K562 (cell line): ENCODE measurements around the gene TMC8. TPM values are rescaled to one million over a fixed set of nuclear protein-coding genes. Genes with fewer than 3 reads are reported as not detected.

Experiments
- ARID3A ChIP-seq: IDR thresholded peaks from 2 replicates; pipeline ENCODE4 v1.6.1; 2012; ENCODE audit warnings: low read depth, low read length, improper control_type of control experiment, borderline replicate concordance
- ARID3B ChIP-seq: fragments of 250-450 bp; sonication (Bioruptor Pico); IDR thresholded peaks from 2 replicates; pipeline ENCODE4 v1.4.0; 2020; ENCODE audit warnings: borderline replicate concordance
- CBX1 ChIP-seq: sonication (generic); IDR thresholded peaks from 2 replicates; pipeline ENCODE4 v1.6.1; 2016; ENCODE audit warnings: antibody characterized with exemption, low read depth, mild to moderate bottlenecking
- CBX5 ChIP-seq: IDR thresholded peaks from 2 replicates; pipeline ENCODE4 v1.6.1; 2014; ENCODE audit warnings: low read depth, borderline replicate concordance
- CCNT2 ChIP-seq: IDR thresholded peaks from 2 replicates; pipeline ENCODE4 v1.6.1; 2011; ENCODE audit warnings: borderline replicate concordance, low read depth, mild to moderate bottlenecking, moderate library complexity, mixed read lengths, low read length; ENCODE audit not compliant: insufficient read length; ENCODE audit errors: extremely low read depth
- DPF2 ChIP-seq: fragments of 450-650 bp; IDR thresholded peaks from 2 replicates; pipeline ENCODE4 v1.6.1; 2016
- ESRRA ChIP-seq: fragments of 450-650 bp; IDR thresholded peaks from 2 replicates; pipeline ENCODE4 v1.6.1; 2014; ENCODE audit warnings: low read depth, mild to moderate bottlenecking, moderate library complexity, borderline replicate concordance
- FOXA3 ChIP-seq, 2 experiments: fragments of 450-650 bp in 1 of 2; sonication (generic) in 1 of 2; formaldehyde crosslinking; IDR thresholded peaks in 1 of 2; conservative IDR thresholded peaks in 1 of 2; 2 replicates each; pipeline versions ENCODE4 v1.4.0 to v1.8.0; 2020 to 2022; ENCODE audit warnings: mild to moderate bottlenecking in 2 of 2, missing genetic modification reagents in 1 of 2
- GABPB2 ChIP-seq: fragments of 250-450 bp; sonication (Bioruptor Pico); conservative IDR thresholded peaks from 2 replicates; pipeline ENCODE4 v1.5.1; 2021; ENCODE audit warnings: mild to moderate bottlenecking
- KLF16 ChIP-seq: IDR thresholded peaks from 2 replicates; pipeline ENCODE4 v1.6.1; 2016; ENCODE audit warnings: antibody characterized with exemption
- MBD2 ChIP-seq: sonication (generic); IDR thresholded peaks from 2 replicates; pipeline ENCODE4 v1.6.1; 2016; ENCODE audit warnings: low read depth, borderline replicate concordance
- NCOA1 ChIP-seq: fragments of 450-650 bp; IDR thresholded peaks from 2 replicates; pipeline ENCODE4 v1.6.1; 2016; ENCODE audit warnings: low read depth
- NFIC ChIP-seq: fragments of 450-650 bp; IDR thresholded peaks from 2 replicates; pipeline ENCODE4 v1.6.1; 2017; ENCODE audit warnings: mild to moderate bottlenecking, inconsistent platforms
- PHF8 ChIP-seq: fragments of 200-600 bp; sonication (generic); IDR thresholded peaks from 2 replicates; pipeline ENCODE4 v1.6.1; 2012; ENCODE audit warnings: mixed run types, mild to moderate bottlenecking, inconsistent platforms, low read length, moderate library complexity, borderline replicate concordance
- POLR2AphosphoS2 ChIP-seq: IDR thresholded peaks from 2 replicates; pipeline ENCODE4 v1.6.1; 2012; ENCODE audit warnings: low read length, improper control_type of control experiment
- RNF2 ChIP-seq: sonication (generic); IDR thresholded peaks from 2 replicates; pipeline ENCODE4 v1.6.1; 2016
- SMARCA4 ChIP-seq: fragments of 450-650 bp; IDR thresholded peaks from 2 replicates; pipeline ENCODE4 v1.6.1; 2016
- SOX6 ChIP-seq: fragments of 450-650 bp; IDR thresholded peaks from 2 replicates; pipeline ENCODE4 v1.6.1; 2014; ENCODE audit warnings: mild to moderate bottlenecking
- WHSC1 ChIP-seq: IDR thresholded peaks from one replicate; pipeline ENCODE4 v1.6.1; 2012; ENCODE audit warnings: low read length, control low read depth, inconsistent platforms
- ZKSCAN8 ChIP-seq: fragments of 200-800 bp; sonication (Bioruptor generic); IDR thresholded peaks from 2 replicates; pipeline ENCODE4 v1.6.1; 2016; ENCODE audit warnings: missing genetic modification characterization, missing compliant biosample characterization
- ZNF586 ChIP-seq: fragments of 450-650 bp; formaldehyde crosslinking; conservative IDR thresholded peaks from 2 replicates; pipeline ENCODE4 v1.4.0; 2020; ENCODE audit warnings: mild to moderate bottlenecking, moderate library complexity
- ZNF655 ChIP-seq: fragments of 250-450 bp; sonication (Bioruptor Pico); IDR thresholded peaks from 2 replicates; pipeline ENCODE4 v1.5.0; 2021
- ZSCAN29 ChIP-seq: fragments of 450-650 bp; IDR thresholded peaks from 2 replicates; pipeline ENCODE4 v1.6.1; 2017
- polyA plus RNA-seq, 8 experiments: library from polyadenylated mRNA; depleted of rRNA in 4 of 8; stranded (reverse) in 5 of 8; unstranded in 3 of 8; fragments of >200 nt; fragmentation: Nextera tagmentation in 2 of 8; fragmentation: Illumina TruSeq in 1 of 8; extraction: Ambion mirVana in 2 of 8; extraction: Trizol in 1 of 8; gene quantifications; 2 replicates each; pipeline versions ENCODE4 v1.2.1 to v1.2.3, GENCODE V29; 2011 to 2014; ENCODE audit warnings: inconsistent platforms in 1 of 8, missing spikeins in 1 of 8
- total RNA-seq, 7 experiments: library from RNA; depleted of rRNA in 6 of 7; stranded (reverse); fragments of >200 nt in 6 of 7; fragmentation: Illumina TruSeq in 2 of 7; extraction: Trizol in 2 of 7; gene quantifications; 2 replicates each; pipeline versions ENCODE4 v1.2.1 to v1.2.3, GENCODE V29; 2011 to 2021; ENCODE audit warnings: low replicate concordance in 1 of 7
- TF ChIP-seq, protein P1 (sequence below), 2 experiments: fragments of 450-650 bp; conservative IDR thresholded peaks; 2 replicates each; pipeline ENCODE4 v1.6.1; 2017; ENCODE audit warnings: mild to moderate bottlenecking in 2 of 2, moderate library complexity in 2 of 2

Gene TMC8
- total and polyA plus RNA-seq, 9 of the 15 experiments (the other 6 are each of a cell fraction or from before 2014, with no cell fraction given), result 0.13 to 10.9 (median 2.8) TPM

DNA sequence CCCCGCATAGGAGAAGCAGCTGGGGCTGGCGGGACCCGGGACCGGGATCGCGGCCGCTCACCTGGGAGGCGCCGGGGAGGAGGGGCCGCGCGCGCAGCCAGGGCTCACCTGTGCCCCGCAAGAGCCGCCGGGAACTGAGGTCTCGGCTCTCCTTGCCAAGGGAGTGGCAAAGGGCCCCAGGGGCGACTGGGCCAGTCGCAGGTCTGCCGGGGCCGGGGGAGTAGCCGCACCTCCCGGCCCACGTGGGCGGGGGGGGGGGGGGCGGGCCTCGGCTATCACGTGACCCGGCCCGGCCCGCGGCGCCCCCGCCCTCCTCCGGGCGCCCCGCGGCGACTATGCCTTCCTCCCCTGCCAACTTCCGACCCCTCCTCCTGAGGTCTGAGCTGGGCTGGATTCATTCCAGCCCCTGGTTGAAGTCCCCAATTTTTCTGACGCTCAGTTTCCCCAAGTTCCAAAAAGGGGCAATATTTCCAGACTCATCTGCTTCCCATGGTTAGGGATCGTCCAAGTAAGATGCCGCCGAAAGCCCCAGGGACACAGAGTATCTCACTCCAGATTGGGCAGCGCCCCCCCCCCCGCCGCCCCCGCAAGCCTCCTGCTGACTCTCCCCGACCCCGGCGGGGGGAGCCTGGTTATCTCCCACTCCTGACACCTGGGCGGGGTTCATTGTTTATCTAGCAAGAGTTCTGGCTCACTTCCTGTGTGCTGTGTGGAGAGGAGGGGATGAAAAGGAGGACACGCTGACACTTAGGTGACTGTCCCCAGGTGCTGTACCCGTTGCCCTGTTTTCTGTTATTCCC lies 1.8 kb upstream of the TMC8 start, which contains the start of gene TMC6 (continued):
- TF ChIP-seq MBD2, result peak; percentile 69; the same call in 1 of the 2 replicates
- peak; percentile 59 to 86; a peak in 3 of 4 replicates for TF ChIP-seq FOXA3 (CRISPR knock-in tag; conservative IDR thresholded peaks at IDR 0.05 in 1 of 2, IDR thresholded peaks at IDR 0.05 in 1 of 2)
- peak; percentile 87 for TF ChIP-seq KLF16
- peak; percentile 7; the same call in 1 of the 2 replicates for TF ChIP-seq PHF8
- peak; percentile 84; the same call in 1 of the 2 replicates for TF ChIP-seq ESRRA
- peak; percentile 91 for TF ChIP-seq RNF2
- TF ChIP-seq CBX1, result peak; percentile 86
- 0 out of 2 replicates have a peak, but pooled peaks have one; percentile 55 for TF ChIP-seq ZNF586 (CRISPR knock-in tag)
- no peak for TF ChIP-seq GABPB2 (CRISPR knock-in tag)
- TF ChIP-seq DPF2, result peak; percentile 93
- TF ChIP-seq NFIC, result peak; percentile 86
- peak; percentile 13; the same call in 1 of the 2 replicates for TF ChIP-seq ZKSCAN8 (CRISPR knock-in tag)
- no peak for TF ChIP-seq CBX5
- TF ChIP-seq CCNT2, result peak; percentile 82
- no peak for TF ChIP-seq ZSCAN29
- TF ChIP-seq, protein P1, sequence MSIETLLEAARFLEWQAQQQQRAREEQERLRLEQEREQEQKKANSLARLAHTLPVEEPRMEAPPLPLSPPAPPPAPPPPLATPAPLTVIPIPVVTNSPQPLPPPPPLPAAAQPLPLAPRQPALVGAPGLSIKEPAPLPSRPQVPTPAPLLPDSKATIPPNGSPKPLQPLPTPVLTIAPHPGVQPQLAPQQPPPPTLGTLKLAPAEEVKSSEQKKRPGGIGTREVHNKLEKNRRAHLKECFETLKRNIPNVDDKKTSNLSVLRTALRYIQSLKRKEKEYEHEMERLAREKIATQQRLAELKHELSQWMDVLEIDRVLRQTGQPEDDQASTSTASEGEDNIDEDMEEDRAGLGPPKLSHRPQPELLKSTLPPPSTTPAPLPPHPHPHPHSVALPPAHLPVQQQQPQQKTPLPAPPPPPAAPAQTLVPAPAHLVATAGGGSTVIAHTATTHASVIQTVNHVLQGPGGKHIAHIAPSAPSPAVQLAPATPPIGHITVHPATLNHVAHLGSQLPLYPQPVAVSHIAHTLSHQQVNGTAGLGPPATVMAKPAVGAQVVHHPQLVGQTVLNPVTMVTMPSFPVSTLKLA (conservative IDR thresholded peaks at IDR 0.05), result peak; percentile 83 to 92
- peak; percentile 75; the same call in 1 of the 2 replicates for TF ChIP-seq NCOA1
- TF ChIP-seq ZNF655 (CRISPR knock-in tag), result no peak
- 0 out of 2 replicates have a peak, but pooled peaks have one; percentile 21 for TF ChIP-seq ARID3A
- no peak for TF ChIP-seq POLR2AphosphoS2
- TF ChIP-seq SOX6, result peak; percentile 91
- TF ChIP-seq ARID3B (CRISPR knock-in tag), result no peak
- peak; percentile 91 for TF ChIP-seq SMARCA4
- no peak for TF ChIP-seq WHSC1
